HT1080 (cell line): ENCODE results near the gene RAMAC. TPM values are rescaled to one million over a fixed set of nuclear protein-coding genes. Genes with fewer than 3 reads are reported as not detected.
"Not testable (repeated sequence)": the region's sequence is repeated elsewhere in the genome, so short reads cannot be mapped to it uniquely, and the experiment has no call there.

Source experiments
- DNase-seq: peaks from one replicate; pipeline ENCODE4 v3.0.0-alpha.2; 2015; ENCODE audit warnings: low read depth
- total RNA-seq: library from RNA; depleted of rRNA; stranded (reverse); fragments of >200 nt; shearing (Covaris generic); gene quantifications from 2 replicates; pipeline ENCODE4 v1.2.3, GENCODE V29; 2014

RAMAC gene
- total RNA-seq, 1 experiment from 2014 or later: 37.6 TPM

GRCh38 chr15:82966671-82967071, 19.3 kb upstream of the RAMAC start:
- no peak for DNase-seq

- peak; percentile 59 for DNase-seq
Observed at GRCh38 chr15:82968066-82968465, 17.9 kb upstream of the RAMAC start.

- DNase-seq: no peak
Observed at GRCh38 chr15:82969353-82969752, 16.7 kb upstream of the RAMAC start.

- no peak for DNase-seq
Observed at GRCh38 chr15:82970078-82970686, 15.8 kb upstream of the RAMAC start.

GRCh38 chr15:82970696-82971095, 15.3 kb upstream of the RAMAC start:
- DNase-seq: no peak

- DNase-seq: no peak
Observed at GRCh38 chr15:82971218-82971984, 14.6 kb upstream of the RAMAC start.

- no peak for DNase-seq
Observed at GRCh38 chr15:82972990-82973389, 13.0 kb upstream of the RAMAC start.

- no peak for DNase-seq
Observed at GRCh38 chr15:82977076-82977475, 8.9 kb upstream of the RAMAC start.

GRCh38 chr15:82978438-82978837, 7.6 kb upstream of the RAMAC start:
- no peak for DNase-seq

- DNase-seq: no peak
Observed at GRCh38 chr15:82979726-82980125, 6.3 kb upstream of the RAMAC start.

GRCh38 chr15:82980981-82981380, 5.0 kb upstream of the RAMAC start:
- no peak for DNase-seq

GRCh38 chr15:82986442-82986780, 401 bp downstream of the RAMAC start:
- no peak for DNase-seq

GRCh38 chr15:82992436-82992998, 6.5 kb downstream of the RAMAC start:
- DNase-seq: no peak

GRCh38 chr15:82993144-82993543, 7.1 kb downstream of the RAMAC start:
- no peak for DNase-seq

GRCh38 chr15:82995076-82995475, 9.1 kb downstream of the RAMAC start:
- no peak for DNase-seq

GRCh38 chr15:82995938-82996337, 9.9 kb downstream of the RAMAC start:
- DNase-seq: no peak

- DNase-seq: no peak
Observed at GRCh38 chr15:82999426-82999825, 13.4 kb downstream of the RAMAC start.

- peak; percentile 60 for DNase-seq
Observed at GRCh38 chr15:82999905-83000671, 14.1 kb downstream of the RAMAC start.

GRCh38 chr15:83000672-83001031, 14.6 kb downstream of the RAMAC start:
- not testable (repeated sequence) for DNase-seq

GRCh38 chr15:83010709-83011270, 24.8 kb downstream of the RAMAC start:
- DNase-seq: peak; percentile 68

- peak; percentile 88 for DNase-seq
Observed at GRCh38 chr15:83011271-83012075, 25.5 kb downstream of the RAMAC start, which contains the start of gene C15orf40. TSS of gene C15orf40 (minus strand) at chr15:83011639. CDS start at chr15:83011607, 32 bp downstream.
